H7 (cell line): ENCODE measurements around the gene RGS9. TPM values are rescaled to one million over a fixed set of nuclear protein-coding genes. Genes with fewer than 3 reads are reported as not detected.

Source experiments
- DNase-seq: peaks from one replicate; pipeline ENCODE4 v3.0.0; 2012
- H3K27me3 ChIP-seq: 2 replicates; pipeline ENCODE4 v1.6.0; 2011; ENCODE audit warnings: mild to moderate bottlenecking, low read length; ENCODE audit not compliant: control insufficient read depth, insufficient read depth
- H3K36me3 ChIP-seq: replicated peaks from 2 replicates; pipeline ENCODE4 v1.5.1; 2011; ENCODE audit warnings: low read length; ENCODE audit not compliant: control insufficient read depth, insufficient read depth
- H3K4me3 ChIP-seq: 2 replicates; pipeline ENCODE4 v1.5.1; 2011; ENCODE audit warnings: low read depth, mild to moderate bottlenecking, control low read depth, low read length, moderate library complexity; ENCODE audit not compliant: insufficient read depth
- total RNA-seq: library from RNA; depleted of rRNA; stranded (reverse); fragments of >200 nt; shearing (Covaris generic); gene quantifications from 2 replicates; pipeline ENCODE4 v1.2.3, GENCODE V29; 2014

RGS9 gene
- total RNA-seq, 1 experiment from 2014 or later = 5.1 TPM

DNA sequence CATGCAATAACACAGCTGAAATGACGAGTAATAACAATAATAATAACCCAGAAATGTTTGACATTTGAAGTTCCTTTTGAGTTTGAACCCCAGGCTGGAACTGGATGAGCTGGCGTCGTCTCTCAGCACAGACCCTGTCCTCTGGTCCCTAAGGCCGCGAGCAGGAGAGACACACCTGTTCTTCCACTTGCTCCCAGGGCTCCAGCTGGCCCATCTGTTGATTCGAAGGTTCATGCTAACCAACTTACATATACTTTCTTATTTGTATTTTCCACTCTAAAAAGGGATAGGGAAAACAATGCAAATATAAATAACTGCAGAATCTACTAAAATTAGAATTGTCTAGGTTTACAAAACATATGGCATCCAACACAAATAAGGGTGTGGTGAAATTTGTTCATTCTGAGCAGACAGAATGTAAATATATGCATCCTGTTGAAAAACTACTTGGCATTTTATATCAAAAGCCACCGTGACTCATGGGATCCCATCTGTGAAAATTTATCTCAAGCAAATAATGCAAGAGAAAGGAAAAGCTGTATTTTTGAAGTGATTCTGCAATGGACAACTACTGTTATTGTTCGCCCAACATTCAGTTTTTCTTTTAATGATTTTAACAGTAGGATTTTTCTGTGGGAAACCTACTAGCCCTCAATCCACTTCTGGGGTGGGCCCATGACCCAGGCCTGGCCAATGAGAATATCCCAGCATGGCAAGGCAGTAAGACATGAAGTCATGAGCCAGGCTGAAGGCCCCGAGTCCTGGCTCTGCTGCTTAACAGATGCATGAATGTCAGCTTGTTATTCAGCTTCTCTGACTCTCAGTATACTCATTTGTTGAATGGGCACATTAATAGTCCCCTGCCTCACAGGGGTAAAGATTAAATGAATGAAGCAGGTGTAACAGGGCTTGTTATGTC is 13.2 kb upstream of the RGS9 start:
- DNase-seq = no peak
- Histone ChIP-seq H3K4me3 (no peak overlapping the region), H3K27me3 (no peaks in the 10 kb centered on the region), H3K36me3 (no peaks in the 10 kb centered on the region)

DNA sequence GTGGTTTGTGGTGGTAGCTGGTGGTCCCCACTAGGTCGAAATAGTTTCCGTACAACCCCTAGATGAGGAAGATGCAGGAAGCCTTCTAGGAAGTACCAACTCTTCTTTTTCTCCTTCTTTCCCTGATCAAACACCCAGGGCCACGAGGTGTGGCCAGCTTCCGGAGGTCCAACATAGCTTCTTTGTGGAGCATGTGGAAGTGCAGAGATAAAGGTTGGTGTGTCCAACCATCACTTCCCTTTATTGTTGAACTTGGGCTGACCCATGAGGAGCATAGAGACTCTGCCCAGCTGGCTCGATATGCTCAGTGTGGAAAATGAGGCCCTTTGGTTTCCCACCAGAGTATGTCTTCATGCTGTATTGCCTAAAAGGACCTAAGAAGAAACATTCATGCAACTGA is 6.3 kb upstream of the RGS9 start:
- Histone ChIP-seq H3K36me3 (no peaks in the 10 kb centered on the region), H3K4me3 (no peak overlapping the region), H3K27me3 (no peaks in the 10 kb centered on the region)
- DNase-seq = no peak

DNA sequence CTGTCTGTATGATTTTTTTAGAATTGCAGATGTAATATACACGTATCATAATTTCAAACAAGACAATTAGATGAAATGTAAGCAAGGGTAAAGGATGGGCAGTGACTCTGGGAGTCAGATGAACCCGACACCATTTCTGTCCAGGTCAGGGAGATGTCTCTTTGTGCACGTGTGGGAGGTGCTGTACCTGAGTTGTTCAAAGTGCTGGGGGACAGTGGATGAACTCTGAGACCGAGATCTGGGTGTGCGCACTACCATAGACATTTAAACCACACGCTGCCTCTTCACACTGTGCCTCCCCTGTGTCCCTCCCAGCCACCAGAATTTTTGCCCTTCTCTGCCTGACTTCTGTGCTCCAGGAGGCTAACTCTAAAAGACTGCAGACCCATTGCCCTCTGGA is 5.9 kb upstream of the RGS9 start:
- H3K27me3 ChIP-seq = no peaks in the 10 kb centered on the region; the same call in 1 of the 2 replicates
- no peak for DNase-seq
- H3K4me3 ChIP-seq = no peak overlapping the region
- H3K36me3 ChIP-seq = no peaks in the 10 kb centered on the region

DNA sequence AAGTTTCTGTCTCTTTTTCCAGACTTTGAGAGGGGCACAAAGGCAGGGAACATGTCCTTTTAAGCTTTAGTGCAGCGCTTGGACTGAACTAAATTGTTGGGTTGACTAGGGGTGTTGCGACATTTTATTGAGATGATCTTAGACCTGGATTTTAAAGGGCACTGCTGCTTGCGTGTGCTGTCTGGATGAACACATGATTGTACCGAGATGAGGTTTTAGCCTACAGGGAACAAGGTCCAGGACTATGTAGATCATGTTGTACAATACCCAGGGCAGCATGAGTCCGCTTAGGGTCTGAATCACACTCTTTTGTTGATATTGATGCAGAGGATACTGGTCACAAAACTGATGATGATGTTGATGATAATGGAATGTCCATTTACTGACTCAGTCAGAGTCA is 5.2 kb upstream of the RGS9 start:
- Histone ChIP-seq H3K36me3 (no peaks in the 10 kb centered on the region), H3K27me3 (no peaks in the 10 kb centered on the region; the same call in 1 of the 2 replicates), H3K4me3 (no peak overlapping the region)
- DNase-seq = no peak

DNA sequence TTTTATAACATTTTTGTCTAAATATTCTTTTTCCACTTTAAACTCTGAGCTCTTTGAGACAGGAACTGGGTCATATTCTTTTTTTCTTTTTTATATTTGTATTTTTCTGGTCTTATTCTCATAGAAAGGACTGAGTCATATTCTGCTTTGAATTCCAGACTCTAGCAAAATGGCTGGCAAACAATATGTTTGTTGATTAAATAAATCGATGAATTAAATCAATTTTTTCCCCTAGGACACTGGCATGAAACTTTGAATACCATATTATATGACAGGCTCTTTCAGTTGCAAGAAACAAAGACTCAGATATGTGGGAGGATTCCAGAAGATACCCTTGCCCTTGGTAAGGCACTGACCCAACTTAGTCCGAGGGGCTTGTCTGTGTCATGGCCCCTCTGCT is 3.1 kb upstream of the RGS9 start:
- Histone ChIP-seq H3K36me3 (no peaks in the 10 kb centered on the region), H3K27me3 (peaks cover 9% of the 10 kb centered on the region), H3K4me3 (no peak overlapping the region)
- no peak for DNase-seq

DNA sequence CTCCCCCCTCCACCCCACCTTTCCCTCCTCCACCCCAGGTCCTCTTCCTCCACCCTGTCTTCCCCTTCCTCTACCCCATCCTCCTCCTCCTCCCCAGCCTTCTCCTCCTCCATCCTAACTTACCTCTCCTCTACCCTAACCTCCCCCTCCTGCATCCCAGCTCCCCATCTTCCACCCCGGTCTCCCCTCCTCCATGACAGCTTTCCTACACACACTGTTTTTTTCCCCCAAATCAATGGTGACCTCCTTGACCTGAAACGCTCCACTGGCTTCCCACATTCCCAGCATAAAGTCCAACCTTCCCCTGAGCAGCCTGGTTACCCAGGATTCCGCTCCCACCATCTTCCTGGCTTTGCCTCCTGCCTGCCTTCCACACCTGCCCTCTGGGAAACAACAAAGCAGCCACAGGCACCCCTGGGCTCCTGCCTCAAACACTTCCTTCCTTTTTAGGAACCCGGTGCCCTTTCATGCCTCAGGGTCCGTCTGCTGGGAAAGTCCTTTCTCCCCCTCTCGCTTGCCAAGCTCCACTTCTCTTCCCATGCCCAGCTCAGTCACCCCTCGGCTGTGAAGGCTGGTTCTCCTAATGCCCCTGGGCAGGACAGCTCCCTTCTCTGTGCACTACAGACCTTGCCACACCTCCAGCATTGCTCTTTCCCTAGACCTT is 2.1 kb downstream of the RGS9 start:
- Histone ChIP-seq H3K27me3 (peaks cover 10% of the 10 kb centered on the region), H3K36me3 (no peaks in the 10 kb centered on the region), H3K4me3 (no peak overlapping the region)
- no peak for DNase-seq

DNA sequence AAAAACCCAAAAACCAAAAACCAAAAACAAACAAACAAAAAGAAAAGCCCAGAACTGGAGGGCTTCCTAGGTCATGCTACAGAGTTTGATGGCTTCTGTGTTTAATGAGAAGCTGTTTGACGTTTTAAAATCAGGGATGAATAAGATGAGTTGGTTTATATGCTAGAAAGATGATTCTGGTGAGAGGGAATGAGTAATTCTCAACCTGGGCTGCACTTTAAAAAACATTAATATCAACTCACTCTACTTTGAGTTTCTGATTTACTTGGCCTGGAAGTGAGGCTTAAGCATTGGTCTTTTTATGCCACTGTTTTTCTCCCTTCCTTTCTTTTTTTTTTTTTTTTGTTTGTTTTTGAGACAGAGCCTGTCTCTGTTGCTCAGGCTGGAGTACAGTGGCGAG is 5.1 kb downstream of the RGS9 start:
- Histone ChIP-seq H3K27me3 (peaks cover 10% of the 10 kb centered on the region), H3K4me3 (no peak overlapping the region), H3K36me3 (no peaks in the 10 kb centered on the region)
- DNase-seq = no peak

DNA sequence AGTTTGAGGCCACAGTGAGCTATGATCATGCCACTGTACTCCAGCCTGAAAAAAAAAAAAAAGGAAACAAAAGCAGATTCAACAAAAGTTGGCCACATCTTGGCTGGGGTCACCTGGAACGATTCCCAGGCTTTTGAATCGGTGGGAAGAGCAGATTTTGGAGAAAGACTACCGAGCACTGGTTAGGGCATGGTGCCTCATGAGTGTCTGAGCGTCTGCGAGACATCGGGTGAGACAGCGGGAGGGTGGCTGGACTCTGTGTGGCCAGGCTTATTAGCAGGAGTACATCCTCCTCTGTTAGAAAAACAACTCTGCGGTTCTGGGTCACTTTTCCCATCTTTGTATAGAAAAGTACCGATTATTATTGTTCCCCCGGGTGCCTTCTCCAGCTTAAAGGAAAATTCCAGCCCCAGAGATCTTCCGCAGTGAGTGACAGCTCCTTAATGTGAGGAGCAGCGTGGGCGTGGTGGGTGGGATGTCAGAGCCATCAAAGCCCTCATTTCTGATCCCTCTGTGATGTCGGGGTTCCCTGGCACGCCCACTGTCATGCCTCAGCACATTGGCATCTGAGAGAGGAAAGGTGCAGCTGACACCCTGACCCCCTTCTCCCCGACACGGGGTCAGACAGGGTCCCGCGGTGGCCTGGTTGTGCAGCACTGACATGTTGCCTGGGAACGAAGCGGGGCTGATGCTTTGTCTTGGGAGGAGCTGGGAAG is 6.9 kb downstream of the RGS9 start:
- no peak for DNase-seq
- H3K27me3 ChIP-seq = peaks cover 2% of the 10 kb centered on the region; the same call in 1 of the 2 replicates
- no peak overlapping the region for H3K4me3 ChIP-seq
- H3K36me3 ChIP-seq = no peaks in the 10 kb centered on the region

DNA sequence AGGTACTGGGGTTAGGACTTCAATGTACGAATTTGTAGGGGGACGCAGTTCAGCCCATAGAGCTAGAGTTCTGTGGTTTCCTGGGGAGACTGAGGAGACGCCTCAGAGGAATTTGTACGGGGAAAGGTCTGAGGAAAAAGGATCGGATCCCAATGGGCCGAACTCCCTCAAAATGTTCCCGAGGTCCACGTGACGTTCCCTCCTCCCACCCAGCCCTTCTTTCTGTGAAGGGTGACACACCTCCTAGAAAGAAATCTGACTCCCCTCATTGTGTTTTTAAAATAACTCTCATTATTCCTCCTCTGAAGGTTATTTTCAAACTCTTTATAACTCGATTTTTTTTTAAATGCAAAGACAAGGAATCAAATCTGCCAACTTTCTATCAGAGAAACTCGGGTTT is 8.6 kb downstream of the RGS9 start:
- no peaks in the 10 kb centered on the region for H3K27me3 ChIP-seq
- H3K4me3 ChIP-seq = no peak overlapping the region
- no peak for DNase-seq
- H3K36me3 ChIP-seq = no peaks in the 10 kb centered on the region

DNA sequence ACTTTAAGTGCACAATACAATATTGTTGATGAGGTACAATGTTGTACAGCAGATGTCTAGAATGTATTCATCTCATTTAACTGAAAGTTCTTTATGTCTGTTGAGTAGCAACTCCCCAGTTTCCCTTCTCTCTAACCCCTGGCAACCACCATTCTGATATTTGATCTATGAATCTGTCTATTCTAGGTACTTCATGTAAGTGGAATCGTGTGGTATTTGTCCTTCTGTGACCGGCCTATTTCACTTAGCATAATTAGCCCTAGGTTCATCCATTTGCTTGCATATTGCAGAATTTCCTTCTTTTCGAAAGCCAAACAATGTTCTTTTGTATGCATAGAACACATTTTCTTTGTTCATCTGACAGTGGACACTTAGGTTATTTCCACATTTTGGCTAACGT is 10.8 kb downstream of the RGS9 start:
- no peak for DNase-seq
- Histone ChIP-seq H3K36me3 (no peaks in the 10 kb centered on the region), H3K27me3 (no peaks in the 10 kb centered on the region), H3K4me3 (no peak overlapping the region)

DNA sequence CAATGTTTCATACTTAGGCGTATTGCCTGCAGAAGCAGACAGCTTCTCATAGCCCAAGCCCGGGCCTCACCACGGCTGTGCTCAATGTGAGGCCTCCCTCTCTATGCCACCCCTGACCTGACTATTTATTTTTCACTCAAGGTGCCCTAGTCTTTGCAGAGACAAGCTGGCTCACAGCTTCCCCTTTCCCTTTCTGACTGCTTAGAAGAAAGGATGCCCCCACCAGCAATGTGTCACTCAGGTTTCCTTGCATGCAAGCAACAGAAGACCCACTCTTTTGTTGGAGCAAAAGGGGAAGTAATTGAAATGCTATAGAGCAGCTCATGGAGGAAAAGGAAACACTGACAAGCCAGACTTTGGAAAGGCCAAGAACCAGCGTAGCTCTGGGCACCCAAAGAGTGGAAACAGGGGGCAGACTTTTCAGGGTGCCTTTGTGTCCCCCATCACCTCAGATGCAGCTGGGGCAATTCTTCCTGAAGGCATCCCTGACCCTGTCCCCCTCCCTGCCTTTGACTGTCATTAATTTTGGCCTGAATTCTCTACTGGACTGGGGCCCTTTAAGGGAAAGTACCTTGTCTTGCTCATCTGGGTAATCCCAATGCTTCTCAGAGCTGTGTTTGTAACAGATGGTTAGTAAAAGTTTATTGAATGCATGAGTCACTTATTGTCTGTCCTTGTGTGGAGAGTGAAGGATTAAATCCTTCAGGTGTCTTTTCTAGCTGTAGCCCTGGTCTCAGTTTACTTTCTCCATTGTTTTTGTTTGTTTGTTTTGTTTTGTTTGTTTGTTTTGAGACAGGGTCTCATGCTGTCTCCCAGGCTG is 17.8 kb downstream of the RGS9 start:
- Histone ChIP-seq H3K27me3 (no peaks in the 10 kb centered on the region), H3K36me3 (no peaks in the 10 kb centered on the region), H3K4me3 (no peak overlapping the region)
- DNase-seq = no peak

DNA sequence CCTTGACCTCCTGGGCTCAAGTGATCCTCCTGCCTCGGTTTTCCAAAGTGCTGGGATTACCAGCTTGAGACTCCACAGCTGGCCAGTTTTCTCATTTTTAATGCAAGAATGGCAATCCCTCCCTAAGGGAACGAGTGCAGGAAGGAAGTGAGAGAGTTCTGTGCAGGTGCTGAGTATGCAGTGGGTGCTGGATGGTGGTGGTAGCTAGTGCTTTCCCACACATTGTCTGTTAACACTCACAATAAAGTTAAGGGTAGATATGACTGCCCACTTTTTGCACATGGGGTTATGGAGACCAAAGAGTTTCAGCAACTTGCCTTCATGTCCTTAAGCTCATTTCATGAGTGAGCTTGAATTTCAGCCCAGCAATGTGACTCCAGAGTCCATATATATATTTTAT is 18.5 kb downstream of the RGS9 start:
- no peak overlapping the region for H3K4me3 ChIP-seq
- DNase-seq = no peak
- no peaks in the 10 kb centered on the region for H3K36me3 ChIP-seq
- H3K27me3 ChIP-seq = no peaks in the 10 kb centered on the region

DNA sequence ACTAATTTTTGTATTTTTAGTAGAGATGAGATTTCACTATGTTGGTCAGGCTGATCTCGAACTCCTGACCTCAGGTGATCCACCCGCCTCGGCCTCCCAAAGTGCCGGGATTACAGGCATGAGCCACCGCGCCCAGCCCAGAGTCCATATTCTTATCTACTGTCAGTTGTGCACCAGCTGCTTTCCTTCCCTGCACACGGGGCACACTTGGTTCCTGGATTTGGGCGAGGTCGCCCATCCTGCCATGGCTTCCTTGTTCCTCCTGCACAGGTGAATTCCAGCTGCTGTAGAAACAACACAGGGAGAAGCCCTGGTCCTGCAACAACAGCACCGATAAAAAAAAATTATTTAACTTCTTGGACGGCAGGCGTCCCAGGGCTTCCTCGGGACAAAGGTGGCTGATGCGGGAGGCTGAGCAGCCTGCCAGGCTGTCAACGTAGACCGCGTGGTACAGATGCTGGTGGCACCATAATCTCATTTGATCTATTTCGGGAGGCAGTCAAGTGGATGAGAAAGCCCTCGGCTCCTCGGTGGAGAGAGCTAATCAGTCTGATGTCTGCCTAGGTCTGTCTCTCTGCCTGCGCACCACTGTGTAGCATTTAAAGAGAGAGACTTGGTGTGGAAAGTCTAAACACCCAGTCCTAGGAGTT is 19.1 kb downstream of the RGS9 start:
- no peaks in the 10 kb centered on the region for H3K27me3 ChIP-seq
- DNase-seq = no peak
- no peak overlapping the region for H3K4me3 ChIP-seq
- no peaks in the 10 kb centered on the region for H3K36me3 ChIP-seq
